Raji (cell line): ENCODE measurements around the gene EIF4E1B.
A peak's percentile ranks its signal among the peaks of the same experiment; 100 is the strongest.

Source experiments
- POLR2A ChIP-seq: IDR thresholded peaks from 2 replicates; pipeline ENCODE4 v1.6.1; 2011; ENCODE audit warnings: low read depth, low read length, control low read depth; ENCODE audit not compliant: insufficient read depth

Gene EIF4E1B

GRCh38 chr5:176597417-176598389, 32.8 kb upstream of the EIF4E1B start:
- no peak for TF ChIP-seq POLR2A

DNA sequence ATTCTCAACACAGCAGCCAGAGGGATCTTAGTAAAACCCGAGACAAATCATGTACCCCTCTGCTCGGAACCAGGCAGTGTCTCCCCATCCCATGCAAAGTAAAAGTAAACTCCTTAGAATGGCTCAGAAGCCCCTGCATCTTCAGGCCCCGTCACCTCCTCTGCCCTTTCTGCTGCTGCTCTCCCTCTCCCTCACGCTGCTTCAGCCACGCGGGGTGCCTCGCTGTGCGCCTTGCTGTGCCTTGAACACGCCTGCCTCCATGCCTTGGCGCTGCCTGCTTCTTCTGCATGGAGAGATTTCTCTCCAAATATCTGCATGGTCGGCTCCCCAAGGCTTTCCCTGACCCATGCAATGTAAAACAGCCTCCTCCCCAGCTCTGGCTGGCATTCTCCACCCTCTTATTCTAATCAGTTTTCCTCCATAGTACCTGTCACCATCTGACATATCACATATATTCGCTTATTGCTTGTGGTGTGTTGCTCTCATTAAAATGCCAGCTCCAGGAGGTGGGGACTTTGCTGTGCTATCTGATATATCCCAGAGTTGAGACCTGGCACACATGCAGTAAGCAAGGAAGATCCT, 28.5 kb upstream of the EIF4E1B start:
- TF ChIP-seq POLR2A, result no peak

GRCh38 chr5:176603091-176603490, 27.4 kb upstream of the EIF4E1B start:
- TF ChIP-seq POLR2A, result no peak

DNA sequence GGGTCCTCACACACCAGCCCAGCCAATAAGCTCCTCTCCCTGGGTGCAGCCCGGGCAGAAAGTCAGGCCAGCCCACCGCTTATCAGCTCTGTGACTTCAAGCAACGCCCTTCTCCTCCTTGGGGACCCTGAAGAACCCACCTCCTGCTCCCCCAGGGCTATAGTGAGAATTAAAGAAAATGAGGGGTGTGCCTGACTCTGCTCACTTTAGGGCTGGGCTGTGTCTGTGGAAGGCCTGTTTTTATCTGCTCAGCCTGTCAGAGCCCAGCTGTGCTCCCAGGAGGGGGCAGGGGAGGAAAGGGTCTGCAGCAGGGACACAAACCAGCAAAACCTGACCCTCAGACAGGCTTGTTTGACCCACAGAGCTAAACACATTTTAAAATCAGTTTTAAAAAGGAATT, 24.4 kb upstream of the EIF4E1B start:
- no peak for TF ChIP-seq POLR2A

GRCh38 chr5:176606875-176607274, 23.6 kb upstream of the EIF4E1B start:
- TF ChIP-seq POLR2A, result no peak

DNA sequence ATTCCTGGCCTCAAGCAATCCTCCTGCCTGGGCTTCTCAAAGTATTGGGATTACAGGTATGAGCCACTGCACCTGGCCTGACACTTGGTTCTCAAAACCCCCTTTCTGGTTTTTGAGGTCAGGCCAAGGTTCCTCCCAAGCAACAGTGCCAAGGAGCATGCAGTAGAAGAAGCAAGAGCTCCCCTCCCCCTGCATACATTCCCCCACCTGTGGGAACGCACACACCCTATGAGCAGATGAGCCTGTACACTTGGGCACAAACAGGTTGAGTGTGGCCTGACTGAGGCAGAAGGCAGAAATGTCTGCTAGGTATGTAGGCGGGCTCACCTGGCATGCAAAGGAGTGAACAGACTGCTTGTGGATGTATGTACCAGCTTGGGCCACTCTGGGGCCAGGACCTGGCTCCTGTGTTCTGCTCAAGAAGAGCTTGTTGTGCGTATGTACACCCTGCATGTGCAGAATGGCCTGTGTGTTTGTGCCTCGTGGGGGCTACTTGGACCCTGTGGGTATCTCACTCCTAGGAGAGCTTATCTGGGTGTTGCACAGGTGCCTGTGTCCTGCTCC, 22.3 kb upstream of the EIF4E1B start:
- no peak for TF ChIP-seq POLR2A

GRCh38 chr5:176608937-176609723, 21.3 kb upstream of the EIF4E1B start:
- no peak for TF ChIP-seq POLR2A

DNA sequence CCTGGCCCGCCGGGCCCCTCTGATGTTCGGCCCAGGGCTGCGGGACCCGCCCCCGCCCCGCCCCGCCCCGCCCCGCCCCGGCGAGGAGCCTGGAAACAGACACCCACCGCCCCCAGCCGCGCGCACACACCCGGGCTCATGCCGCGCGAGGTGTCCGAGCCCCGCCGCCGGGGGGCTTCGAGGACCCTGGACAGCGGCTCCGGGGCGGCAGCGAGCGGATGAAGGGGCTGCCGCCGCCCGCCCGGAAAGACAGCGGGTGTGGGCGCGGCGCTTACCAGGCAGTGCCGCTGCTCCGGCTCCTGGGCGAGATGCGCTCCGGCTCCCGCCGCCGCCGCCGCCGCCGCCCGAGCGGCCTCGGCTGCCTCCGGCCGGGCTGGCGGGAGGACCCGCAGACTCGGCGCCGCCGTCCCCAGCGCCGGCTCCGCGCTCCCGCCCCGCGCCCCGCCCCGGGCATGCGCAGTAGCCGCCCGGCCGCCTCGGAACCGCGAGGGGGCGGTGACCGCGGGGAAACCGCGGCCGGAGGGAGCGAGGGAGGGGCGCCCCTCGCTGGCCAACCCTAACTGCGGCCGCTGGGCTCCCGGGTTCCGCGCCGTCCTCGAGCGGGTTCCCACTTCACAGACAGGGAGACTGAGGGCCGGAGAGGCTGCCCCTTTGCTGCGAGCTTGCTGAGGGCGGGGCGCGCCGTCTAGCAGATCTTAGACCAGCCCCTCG, 20.6 kb upstream of the EIF4E1B start, which contains the start of gene GPRIN1:
GPRIN1 (minus strand) TSS at position 433 of the 711 bp plus-strand sequence. CDS start 10,322 bp downstream, outside the sequence.
- TF ChIP-seq POLR2A, result peak; percentile 47; the same call in 1 of the 2 replicates

GRCh38 chr5:176610435-176610773, 20.1 kb upstream of the EIF4E1B start:
- TF ChIP-seq POLR2A, result no peak; the same call in 1 of the 2 replicates

GRCh38 chr5:176611435-176611834, 19.0 kb upstream of the EIF4E1B start:
- TF ChIP-seq POLR2A, result no peak

DNA sequence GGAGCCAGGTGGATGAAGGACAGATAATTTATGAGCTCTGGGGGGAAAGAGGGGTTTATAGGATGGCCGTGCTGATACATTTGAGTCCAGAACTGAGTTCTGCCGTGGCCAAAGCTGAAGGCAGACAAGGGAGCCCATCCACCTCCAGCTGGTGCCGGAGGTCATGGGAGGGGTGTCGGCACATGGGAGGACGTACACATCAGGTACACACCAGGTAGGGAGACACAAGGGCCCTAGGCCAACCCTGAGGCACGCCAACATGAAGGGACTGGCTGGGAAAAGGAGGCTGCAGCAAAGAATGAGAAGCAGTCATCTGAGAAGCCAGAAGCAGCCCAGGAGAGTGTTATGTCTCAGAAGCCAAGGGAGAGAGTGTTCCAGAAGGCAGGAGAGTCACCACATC, 18.5 kb upstream of the EIF4E1B start:
- no peak for TF ChIP-seq POLR2A

- TF ChIP-seq POLR2A, result no peak
Measured at GRCh38 chr5:176612855-176613254, 17.6 kb upstream of the EIF4E1B start.

- no peak for TF ChIP-seq POLR2A
Measured at GRCh38 chr5:176614805-176615478, 15.5 kb upstream of the EIF4E1B start.

GRCh38 chr5:176616511-176616910, 14.0 kb upstream of the EIF4E1B start:
- TF ChIP-seq POLR2A, result no peak
